Measurements from ENCODE around the gene AEBP2.
"Not testable (repeated sequence)": the region's sequence is repeated elsewhere in the genome, so short reads cannot be mapped to it uniquely, and the experiment has no call there.

Gene AEBP2

DNA sequence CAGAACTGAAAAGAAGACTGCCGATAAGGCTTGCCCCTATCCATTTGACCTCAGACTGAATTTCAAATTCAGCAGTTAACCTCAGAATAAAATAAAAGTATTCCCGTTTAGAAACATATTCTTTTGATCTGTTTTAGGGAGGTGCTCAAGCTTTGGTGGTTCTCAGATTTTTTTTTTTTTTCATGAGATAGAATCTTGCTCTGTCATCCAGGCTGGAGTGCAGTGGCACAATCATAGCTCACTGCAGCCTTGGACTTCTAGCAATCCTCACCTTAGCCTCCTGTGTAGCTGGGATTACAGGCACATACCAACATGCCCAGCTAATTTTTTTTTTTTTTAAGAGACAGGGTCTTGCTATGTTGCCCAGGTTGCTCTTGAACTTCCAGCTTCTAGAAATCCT is 15.5 kb downstream of the AEBP2 start:
- no peak for DNase-seq (ENCODE audit: low spot score)

GRCh38 chr12:19456176-19456575 is 16.9 kb downstream of the AEBP2 start:
- DNase-seq (ENCODE audit: low spot score), result no peak

DNA sequence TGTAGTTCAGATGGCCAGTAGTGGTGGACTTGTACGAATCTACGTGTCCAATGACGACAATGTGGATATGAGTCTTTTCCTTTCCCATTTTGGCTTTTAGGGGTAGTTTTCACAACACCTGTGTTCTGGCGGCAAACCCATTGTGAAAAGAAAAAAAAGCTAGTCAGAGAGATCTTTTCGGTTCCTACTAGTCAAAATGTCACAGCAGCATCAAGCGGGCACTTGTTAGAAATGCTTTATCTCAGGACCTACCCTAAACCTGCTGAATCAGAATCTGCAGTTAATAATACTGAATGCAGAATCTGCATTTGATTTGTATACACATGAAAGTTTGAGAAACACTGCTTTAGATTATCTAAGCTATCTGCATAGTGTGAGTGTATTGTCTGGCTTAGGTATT is 18.3 kb downstream of the AEBP2 start:
- no peak for DNase-seq (ENCODE audit: low spot score)

- no peak for DNase-seq (ENCODE audit: low spot score)
Measured at GRCh38 chr12:19458733-19459132, 19.4 kb downstream of the AEBP2 start.

DNA sequence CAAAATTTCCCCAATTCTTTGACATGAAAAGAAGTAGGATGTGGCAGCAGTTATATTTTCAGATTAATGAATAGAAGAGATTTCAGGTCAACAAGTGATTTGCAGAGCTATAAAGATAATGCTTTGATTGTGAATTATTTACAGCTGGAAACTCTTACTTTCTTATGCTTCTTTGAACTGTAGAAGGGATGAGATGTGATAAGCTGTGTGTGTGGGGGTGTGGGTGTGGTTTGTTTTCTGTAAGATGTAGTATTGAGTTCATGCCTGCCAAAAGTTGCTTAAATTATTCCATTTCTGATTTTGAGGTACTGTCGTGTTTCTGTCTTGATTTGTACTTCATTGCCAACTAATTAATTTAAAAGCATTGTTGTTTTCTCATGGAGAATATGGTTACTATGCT is 22.7 kb downstream of the AEBP2 start:
- DNase-seq (ENCODE audit: low spot score), result no peak

DNA sequence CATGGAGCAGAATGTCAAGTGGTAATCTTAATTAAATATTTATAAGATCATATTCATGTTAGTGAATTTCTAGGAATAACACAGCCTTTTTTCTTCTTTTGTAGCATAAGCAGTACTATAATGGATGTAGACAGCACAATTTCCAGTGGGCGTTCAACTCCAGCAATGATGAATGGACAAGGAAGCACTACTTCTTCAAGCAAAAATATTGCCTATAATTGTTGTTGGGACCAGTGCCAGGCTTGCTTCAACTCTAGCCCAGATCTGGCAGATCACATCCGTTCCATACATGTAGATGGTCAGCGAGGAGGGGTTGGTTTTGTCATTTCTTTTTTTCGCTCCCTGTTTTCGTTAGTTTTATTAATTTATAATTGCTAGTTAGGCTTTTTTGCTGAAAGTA is 23.1 kb downstream of the AEBP2 start:
- DNase-seq (ENCODE audit: low spot score), result no peak

- DNase-seq (ENCODE audit: low spot score), result no peak
Measured at GRCh38 chr12:19464192-19464580, 24.9 kb downstream of the AEBP2 start.

- DNase-seq (ENCODE audit: low spot score), result no peak
Measured at GRCh38 chr12:19465711-19466110, 26.4 kb downstream of the AEBP2 start.

- no peak for DNase-seq (ENCODE audit: low spot score)
Measured at GRCh38 chr12:19474147-19474546, 34.9 kb downstream of the AEBP2 start.

- not testable (repeated sequence) for DNase-seq (ENCODE audit: low spot score)
Measured at GRCh38 chr12:19475884-19476505, 36.7 kb downstream of the AEBP2 start.

DNA sequence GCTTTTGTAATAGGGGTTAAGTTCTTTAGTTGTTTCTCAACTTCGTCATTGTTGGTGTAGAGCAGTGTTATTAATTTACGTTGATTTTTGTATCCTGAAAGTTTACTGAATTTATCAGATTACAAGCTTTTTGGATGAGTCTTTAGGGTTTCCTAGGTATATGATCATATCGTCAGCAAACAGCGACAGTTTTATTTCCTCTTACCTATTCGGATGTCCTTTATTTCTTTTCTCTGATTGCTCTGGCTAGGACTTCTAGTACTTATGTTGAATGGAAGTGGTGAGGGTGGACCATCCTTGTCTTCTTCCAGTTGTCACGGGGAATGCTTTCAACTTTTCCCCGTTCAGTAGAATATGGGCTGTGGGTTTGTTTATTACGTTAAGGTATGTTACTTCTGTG is 37.8 kb downstream of the AEBP2 start:
- DNase-seq (ENCODE audit: low spot score), result no peak

DNA sequence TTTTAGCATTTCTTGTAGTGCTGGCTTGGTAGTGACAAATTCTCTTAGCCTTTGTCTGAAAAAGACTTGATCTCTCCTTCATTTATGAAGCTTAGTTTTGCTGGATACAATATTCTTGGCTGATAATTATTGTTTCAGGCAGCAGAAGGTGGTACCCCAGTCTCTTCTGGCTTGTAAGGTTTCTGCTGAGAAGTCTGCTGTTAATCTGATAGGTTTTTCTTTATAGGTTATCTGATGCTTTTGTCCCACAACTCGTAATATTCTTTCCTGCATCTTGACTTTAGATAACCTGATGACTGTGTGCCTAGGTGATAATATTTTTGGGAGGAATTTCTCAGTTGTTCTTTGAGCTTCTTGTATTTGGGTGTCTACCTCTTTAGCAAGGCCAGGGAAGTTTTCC is 41.2 kb downstream of the AEBP2 start:
- DNase-seq (ENCODE audit: low spot score), result no peak

DNA sequence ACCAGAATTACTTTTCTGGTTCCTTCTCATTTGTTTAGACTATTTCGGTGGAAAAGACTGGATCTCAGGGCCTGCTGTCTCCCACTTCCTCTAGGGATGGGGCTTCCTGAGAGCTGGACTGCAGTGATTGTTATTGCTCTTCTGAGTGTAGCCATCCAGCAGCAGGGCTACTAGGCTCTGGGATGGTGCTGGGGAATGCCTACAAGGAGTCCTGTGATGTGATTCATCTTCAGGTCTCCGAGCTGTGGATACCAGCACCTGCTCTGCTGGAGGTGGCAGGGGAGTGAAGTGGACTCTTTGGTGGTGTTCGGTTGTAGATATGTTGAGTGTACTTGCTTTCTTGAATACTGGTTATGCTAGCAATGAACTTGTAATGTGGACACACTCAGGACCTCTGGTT is 42.7 kb downstream of the AEBP2 start:
- no peak for DNase-seq (ENCODE audit: low spot score)

DNA sequence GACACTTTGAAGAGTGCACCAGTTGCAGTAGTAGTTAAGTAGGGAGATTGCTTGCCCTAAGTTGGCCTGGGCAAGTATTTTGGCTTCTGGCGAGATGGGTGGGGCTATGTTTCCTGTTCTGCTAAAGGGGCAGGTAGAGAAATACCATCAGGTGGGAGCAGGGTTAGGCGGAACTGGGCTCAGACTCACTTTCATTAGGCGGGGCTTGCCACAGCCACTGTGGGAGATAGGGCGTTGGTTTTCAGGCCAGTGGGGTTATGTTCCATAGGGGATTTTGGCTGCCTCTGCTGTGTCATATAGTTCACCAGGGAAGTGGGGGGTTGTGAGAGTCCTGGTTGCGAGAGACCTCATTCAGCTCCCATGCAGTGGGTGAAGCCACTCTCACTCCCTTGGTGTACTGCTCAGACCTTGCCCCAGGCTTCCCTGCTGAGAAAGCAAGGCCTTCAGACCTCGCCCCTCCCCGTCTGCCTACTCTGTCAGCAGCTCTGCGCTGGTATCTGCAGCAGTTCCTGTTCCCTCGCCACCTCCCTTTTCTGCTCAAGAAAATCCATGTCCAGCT is 43.3 kb downstream of the AEBP2 start:
- DNase-seq (ENCODE audit: low spot score), result no peak

DNA sequence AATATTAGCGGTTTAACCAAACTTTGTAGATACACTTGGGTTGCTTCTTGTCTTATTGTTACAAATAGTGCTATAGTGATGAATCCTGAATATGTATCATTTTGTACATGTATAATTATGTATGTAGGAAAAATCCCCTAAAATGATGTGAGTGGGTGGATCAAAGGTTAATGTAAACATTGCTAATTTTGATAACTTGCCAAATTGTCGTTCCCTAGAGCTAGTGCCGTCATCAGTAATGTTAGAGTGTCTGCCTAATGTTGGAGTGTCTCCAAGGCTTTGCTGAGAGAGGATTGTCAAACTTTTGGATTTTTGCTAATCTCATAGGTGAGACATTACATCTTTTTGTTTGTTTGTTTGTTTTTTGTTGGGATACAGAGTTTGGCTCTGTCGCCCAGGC is 44.4 kb downstream of the AEBP2 start:
- DNase-seq (ENCODE audit: low spot score), result no peak

DNA sequence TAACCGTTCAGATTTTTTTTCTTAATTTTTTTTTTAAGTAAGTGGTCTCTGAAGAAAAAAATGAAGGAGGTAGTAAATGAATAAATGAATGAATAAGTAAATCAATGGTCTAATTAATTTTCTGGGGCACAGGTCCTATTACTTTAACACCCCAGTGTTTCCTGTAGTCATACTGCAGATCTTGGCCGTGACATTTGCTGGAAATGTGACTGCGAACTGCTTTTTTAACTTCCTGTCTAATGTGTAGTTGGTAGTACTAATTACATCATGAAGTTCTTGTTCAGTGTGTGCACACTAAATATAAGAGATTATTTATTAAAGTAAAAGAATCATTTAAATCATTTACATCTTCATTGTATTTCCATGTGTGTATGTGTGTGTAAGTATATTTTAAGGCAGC is 45.4 kb downstream of the AEBP2 start:
- no peak for DNase-seq (ENCODE audit: low spot score)

GRCh38 chr12:19485240-19485639 is 45.9 kb downstream of the AEBP2 start:
- no peak for DNase-seq (ENCODE audit: low spot score)

- no peak for DNase-seq (ENCODE audit: low spot score)
Measured at GRCh38 chr12:19489168-19489567, 49.9 kb downstream of the AEBP2 start.

- DNase-seq (ENCODE audit: low spot score), result no peak
Measured at GRCh38 chr12:19490908-19491307, 51.6 kb downstream of the AEBP2 start.

DNA sequence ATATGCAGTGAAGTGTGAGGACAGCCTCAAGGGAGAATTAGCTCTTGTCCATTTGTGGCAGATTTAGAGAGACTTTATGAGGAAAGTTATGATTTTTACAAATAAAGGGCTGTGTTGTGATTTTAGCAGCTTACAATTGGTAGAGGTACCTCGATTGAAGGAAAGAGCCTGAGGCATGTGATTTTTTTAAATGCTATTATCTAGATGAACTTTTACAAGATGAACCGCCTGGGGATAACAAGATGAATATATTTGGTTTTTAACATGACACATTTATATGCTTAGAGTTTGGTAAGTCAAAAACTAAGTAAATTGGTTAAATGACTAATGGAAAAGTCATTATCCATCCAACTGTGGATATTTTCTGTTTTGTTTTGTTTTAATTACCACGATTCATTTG is 52.6 kb downstream of the AEBP2 start:
- no peak for DNase-seq (ENCODE audit: low spot score)

DNA sequence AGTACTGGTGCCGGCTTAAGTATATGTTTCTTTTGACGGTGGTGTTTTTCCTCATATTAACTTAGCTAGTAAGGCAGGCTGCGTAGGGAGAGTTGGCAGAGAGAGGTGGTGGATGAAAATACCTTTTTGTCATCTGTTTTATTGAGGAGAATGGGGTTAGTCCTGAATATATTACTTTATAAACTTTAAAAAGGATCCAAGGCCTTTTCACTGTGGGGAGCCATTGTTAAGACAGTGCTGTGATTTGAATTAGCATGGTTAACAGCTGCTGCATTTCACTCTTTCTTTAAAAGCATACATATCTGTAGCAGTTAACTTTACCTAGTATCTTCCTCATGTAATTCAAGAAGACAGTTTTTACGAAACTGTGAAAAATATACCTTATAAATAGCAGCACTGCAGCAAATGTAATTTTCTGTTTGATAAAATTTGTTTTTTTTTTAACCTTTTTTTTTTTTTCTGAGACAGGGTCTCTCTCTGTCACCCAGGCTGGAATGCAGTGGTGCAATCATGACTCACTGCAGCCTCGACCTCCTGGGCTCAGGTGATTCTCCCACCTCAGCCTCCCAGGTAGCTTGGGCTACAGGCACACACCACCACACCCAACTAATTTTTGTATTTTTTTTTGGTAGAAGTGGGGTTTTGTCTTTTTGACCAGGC is 57.1 kb downstream of the AEBP2 start:
- DNase-seq (ENCODE audit: low spot score), result no peak

DNA sequence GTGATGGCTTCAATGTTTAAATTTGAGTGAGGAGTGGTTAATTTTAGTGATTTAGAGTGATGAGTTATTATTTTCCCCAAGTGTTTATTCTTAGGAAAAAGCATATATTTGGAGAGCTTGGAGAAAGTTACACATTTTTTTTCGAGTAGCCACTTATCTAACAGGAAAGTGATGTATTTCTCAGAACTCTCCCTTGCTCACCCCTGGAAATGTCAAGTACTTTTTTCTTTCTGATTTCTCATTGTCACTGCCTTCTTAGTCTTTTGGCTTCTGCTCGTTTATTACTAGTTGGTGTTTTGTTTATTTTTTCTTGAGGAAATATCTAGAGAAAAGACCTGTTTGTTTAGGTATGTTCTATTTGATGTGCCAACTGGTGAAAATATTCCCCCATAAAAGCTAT is 58.8 kb downstream of the AEBP2 start:
- DNase-seq (ENCODE audit: low spot score), result no peak

GRCh38 chr12:19499030-19499429 is 59.7 kb downstream of the AEBP2 start:
- no peak for DNase-seq (ENCODE audit: low spot score)

DNA sequence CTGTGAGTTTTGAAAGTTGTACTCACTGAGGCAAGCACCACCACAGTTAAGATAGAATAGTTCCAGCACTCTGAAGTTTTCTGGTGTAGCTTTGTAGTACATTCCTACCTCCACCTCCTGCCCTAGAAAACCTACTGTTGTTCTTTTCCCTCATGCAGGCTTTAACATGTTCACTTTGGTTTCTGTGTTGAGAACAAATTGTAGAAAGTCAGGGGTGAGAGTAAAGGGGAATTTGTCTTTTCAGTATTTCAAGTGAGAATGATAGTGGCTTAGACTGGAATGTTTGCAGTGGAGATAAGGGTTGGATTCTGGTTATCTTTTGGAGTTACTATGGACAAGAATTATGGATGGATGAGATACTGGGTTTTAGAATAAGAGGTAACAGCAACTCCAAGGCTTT is 67.2 kb downstream of the AEBP2 start:
- DNase-seq (ENCODE audit: low spot score), result no peak

All from Ammon's horn (tissue), 1 donor.